Measurements from ENCODE around the gene ELP1. TPM values are rescaled to one million over a fixed set of nuclear protein-coding genes. Genes with fewer than 3 reads are reported as not detected.

ELP1 gene
- total and polyA plus RNA-seq, 4 donors: 9.3 to 27.7 (median 16.4) TPM

GRCh38 chr9:108978205-108978604, 44.3 kb upstream of the ELP1 start:
- Histone ChIP-seq H3K4me1 (ENCODE audit: control insufficient read depth in 4 of 4, insufficient read depth in 4 of 4, low read length in 3 of 4) (no peaks in the 10 kb centered on the region), H3K4me3 (ENCODE audit: low read depth in 1 of 3, low read length in 3 of 3) (no peak overlapping the region), H3K9me3 (ENCODE audit: control insufficient read depth in 4 of 4, low read length in 3 of 4) (no peaks in the 10 kb centered on the region), H3K9ac (ENCODE audit: low read depth in 1 of 2, low read length in 2 of 2) (no peak overlapping the region), H3K27ac (ENCODE audit: low read depth in 1 of 2, low read length in 2 of 2) (no peak overlapping the region), H3K36me3 (ENCODE audit: control insufficient read depth in 4 of 4, insufficient read depth in 3 of 4, low read depth in 1 of 4, low read length in 3 of 4) (peaks cover 0 to 6% (median 4%) of the 10 kb centered on the region in 4 donors), H3K27me3 (ENCODE audit: control insufficient read depth in 4 of 4, insufficient read depth in 4 of 4, low read length in 3 of 4) (no peaks in the 10 kb centered on the region)
- TF ChIP-seq MAX (IDR thresholded peaks at IDR 0.05) (no peak), GABPA (IDR thresholded peaks at IDR 0.05 in 1 of 2, conservative IDR thresholded peaks at IDR 0.05 in 1 of 2) (no peak), SP1 (IDR thresholded peaks at IDR 0.05) (no peak), ZBTB33 (IDR thresholded peaks at IDR 0.05) (no peak), FOXA1 (IDR thresholded peaks at IDR 0.05) (no peak), JUND (IDR thresholded peaks at IDR 0.05) (no peak), YY1 (IDR thresholded peaks at IDR 0.05) (no peak), HNF4G (IDR thresholded peaks at IDR 0.05) (no peak), FOXA2 (IDR thresholded peaks at IDR 0.05) (no peak), HNF4A (conservative IDR thresholded peaks at IDR 0.05) (no peak), RAD21 (IDR thresholded peaks at IDR 0.05) (no peak)
- TF ChIP-seq, protein P1, sequence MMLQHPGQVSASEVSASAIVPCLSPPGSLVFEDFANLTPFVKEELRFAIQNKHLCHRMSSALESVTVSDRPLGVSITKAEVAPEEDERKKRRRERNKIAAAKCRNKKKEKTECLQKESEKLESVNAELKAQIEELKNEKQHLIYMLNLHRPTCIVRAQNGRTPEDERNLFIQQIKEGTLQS (IDR thresholded peaks at IDR 0.05): no peak
- DNase-seq (ENCODE audit: low spot score): no peak
- WGBS: 66% methylated on average over 1 of the region's 1 CpG

GRCh38 chr9:108973895-108974294, 40.0 kb upstream of the ELP1 start:
- no peak for DNase-seq (ENCODE audit: low spot score)
- TF ChIP-seq EGR1 (IDR thresholded peaks at IDR 0.05; ENCODE audit: low read depth in 2 of 2): no peak
- TF ChIP-seq ZBTB33 (IDR thresholded peaks at IDR 0.05): no peak
- TF ChIP-seq GABPA (IDR thresholded peaks at IDR 0.05 in 1 of 2, conservative IDR thresholded peaks at IDR 0.05 in 1 of 2): no peak
- no peak for TF ChIP-seq HNF4A (conservative IDR thresholded peaks at IDR 0.05)
- TF ChIP-seq, protein P1 (IDR thresholded peaks at IDR 0.05): no peak
- TF ChIP-seq, protein P2, sequence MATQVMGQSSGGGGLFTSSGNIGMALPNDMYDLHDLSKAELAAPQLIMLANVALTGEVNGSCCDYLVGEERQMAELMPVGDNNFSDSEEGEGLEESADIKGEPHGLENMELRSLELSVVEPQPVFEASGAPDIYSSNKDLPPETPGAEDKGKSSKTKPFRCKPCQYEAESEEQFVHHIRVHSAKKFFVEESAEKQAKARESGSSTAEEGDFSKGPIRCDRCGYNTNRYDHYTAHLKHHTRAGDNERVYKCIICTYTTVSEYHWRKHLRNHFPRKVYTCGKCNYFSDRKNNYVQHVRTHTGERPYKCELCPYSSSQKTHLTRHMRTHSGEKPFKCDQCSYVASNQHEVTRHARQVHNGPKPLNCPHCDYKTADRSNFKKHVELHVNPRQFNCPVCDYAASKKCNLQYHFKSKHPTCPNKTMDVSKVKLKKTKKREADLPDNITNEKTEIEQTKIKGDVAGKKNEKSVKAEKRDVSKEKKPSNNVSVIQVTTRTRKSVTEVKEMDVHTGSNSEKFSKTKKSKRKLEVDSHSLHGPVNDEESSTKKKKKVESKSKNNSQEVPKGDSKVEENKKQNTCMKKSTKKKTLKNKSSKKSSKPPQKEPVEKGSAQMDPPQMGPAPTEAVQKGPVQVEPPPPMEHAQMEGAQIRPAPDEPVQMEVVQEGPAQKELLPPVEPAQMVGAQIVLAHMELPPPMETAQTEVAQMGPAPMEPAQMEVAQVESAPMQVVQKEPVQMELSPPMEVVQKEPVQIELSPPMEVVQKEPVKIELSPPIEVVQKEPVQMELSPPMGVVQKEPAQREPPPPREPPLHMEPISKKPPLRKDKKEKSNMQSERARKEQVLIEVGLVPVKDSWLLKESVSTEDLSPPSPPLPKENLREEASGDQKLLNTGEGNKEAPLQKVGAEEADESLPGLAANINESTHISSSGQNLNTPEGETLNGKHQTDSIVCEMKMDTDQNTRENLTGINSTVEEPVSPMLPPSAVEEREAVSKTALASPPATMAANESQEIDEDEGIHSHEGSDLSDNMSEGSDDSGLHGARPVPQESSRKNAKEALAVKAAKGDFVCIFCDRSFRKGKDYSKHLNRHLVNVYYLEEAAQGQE (IDR thresholded peaks at IDR 0.05): no peak
- no peak for TF ChIP-seq TAF1 (conservative IDR thresholded peaks at IDR 0.05)
- no peak for TF ChIP-seq MAX (IDR thresholded peaks at IDR 0.05)
- no peak for TF ChIP-seq SP1 (IDR thresholded peaks at IDR 0.05)
- no peak for TF ChIP-seq FOXA1 (IDR thresholded peaks at IDR 0.05)
- TF ChIP-seq YY1 (IDR thresholded peaks at IDR 0.05): no peak
- TF ChIP-seq HNF4G (IDR thresholded peaks at IDR 0.05): no peak
- 77% methylated on average over 5 of the region's 5 CpGs for WGBS
- H3K9ac ChIP-seq (ENCODE audit: low read depth in 1 of 2, low read length in 2 of 2): no peak overlapping the region
- no peaks in the 10 kb centered on the region for H3K4me1 ChIP-seq (ENCODE audit: control insufficient read depth in 4 of 4, insufficient read depth in 4 of 4, low read length in 3 of 4)
- no peaks in the 10 kb centered on the region for H3K27me3 ChIP-seq (ENCODE audit: control insufficient read depth in 4 of 4, insufficient read depth in 4 of 4, low read length in 3 of 4)
- no peaks in the 10 kb centered on the region for H3K9me3 ChIP-seq (ENCODE audit: control insufficient read depth in 4 of 4, low read length in 3 of 4)
- peaks cover 0 to 6% (median 2%) of the 10 kb centered on the region in 4 donors for H3K36me3 ChIP-seq (ENCODE audit: control insufficient read depth in 4 of 4, insufficient read depth in 3 of 4, low read depth in 1 of 4, low read length in 3 of 4)
- H3K27ac ChIP-seq (ENCODE audit: low read depth in 1 of 2, low read length in 2 of 2): no peak overlapping the region
- H3K4me3 ChIP-seq (ENCODE audit: low read depth in 1 of 3, low read length in 3 of 3): no peak overlapping the region
